Left renal cortex interstitium (tissue), 4 donors: ENCODE data around the gene FCER2. TPM values are rescaled to one million over a fixed set of nuclear protein-coding genes. Genes with fewer than 3 reads are reported as not detected.

Source experiments
- DNase-seq, 4 donors: peaks; one replicate each; pipeline ENCODE4 v3.0.0-alpha.2; 2013; ENCODE audit warnings: low read depth in 4 of 4, low spot score in 2 of 4, missing footprints in 1 of 4
- polyA plus RNA-seq, 4 donors: library from polyadenylated mRNA; unstranded; fragments of 120-200 nt; gene quantifications; one replicate each; pipeline ENCODE4 v1.2.1, GENCODE V29; 2013; ENCODE audit not compliant: insufficient read length in 4 of 4

Gene FCER2
- polyA plus RNA-seq, 4 donors: 0.27 to 0.45 (median 0.31) TPM

- no peak for DNase-seq
Observed at GRCh38 chr19:7704280-7705060, 2.5 kb upstream of the FCER2 start.

DNA sequence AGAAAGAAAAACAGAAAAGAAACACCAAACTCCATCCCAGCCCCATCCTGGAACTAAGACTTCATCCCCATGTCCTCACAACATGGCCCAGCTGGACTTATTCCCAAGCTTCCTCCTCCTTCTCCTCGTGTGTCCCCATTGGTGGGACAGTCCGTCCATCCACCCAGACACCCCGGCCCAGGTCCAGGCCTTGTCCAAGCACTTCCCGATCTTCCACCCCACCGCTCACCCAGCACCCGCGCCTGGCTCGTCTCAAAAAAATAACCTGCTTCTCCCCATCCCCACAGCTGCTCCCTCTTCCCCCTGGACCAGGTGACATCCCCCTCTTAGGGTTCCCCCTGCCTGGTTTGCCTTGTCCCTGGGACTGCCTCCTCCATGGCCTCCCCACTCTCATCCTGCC, 1.4 kb upstream of the FCER2 start:
- no peak for DNase-seq

GRCh38 chr19:7701049-7701653, 780 bp downstream of the FCER2 start:
- no peak for DNase-seq

DNA sequence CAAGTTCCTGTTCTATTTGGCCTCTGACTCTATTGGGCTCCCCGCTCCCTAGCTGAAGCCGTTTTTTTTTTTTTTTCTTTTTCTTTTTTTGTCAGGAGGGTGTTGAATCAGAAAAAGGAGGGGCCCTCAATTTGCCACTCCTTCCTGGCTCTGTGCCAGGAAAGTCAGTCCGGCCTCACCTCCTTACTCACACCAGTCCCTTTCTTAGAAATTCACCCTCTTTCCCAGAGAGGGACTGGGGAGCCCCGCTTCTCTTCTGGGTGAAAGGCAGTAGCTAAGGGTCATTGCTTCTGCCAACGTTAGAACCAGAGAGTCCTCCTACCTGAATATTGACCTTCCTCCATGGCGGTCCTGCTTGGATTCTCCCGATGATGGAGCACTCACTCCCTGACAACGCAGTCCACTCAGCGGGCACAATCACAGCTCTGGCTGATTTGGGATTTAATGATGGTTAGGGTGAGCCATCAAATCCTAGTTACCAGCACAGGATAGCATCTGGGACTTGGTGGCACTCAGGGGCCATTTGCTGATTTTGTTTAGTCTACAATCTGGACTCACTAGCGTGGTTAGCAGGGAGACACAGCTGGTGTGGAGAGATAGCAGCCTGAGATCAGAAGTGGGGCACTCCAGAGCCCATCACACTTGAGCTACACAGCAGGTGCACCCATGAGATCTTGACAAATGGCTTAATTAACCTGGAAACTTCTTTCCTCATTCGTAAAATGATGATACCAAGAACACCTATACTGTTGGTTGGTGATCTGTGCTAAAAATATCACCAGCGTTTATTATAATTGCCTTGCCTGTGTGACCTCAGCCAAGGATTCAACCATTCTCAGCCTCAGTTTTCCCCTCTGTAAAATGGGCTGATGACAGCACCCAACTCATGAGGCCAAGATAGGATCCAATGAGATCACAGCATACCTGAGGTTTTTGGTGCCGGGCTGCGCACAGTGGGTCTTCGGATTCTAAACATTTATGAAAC, 2.2 kb downstream of the FCER2 start:
- no peak for DNase-seq

GRCh38 chr19:7699003-7699402, 2.9 kb downstream of the FCER2 start:
- no peak for DNase-seq

DNA sequence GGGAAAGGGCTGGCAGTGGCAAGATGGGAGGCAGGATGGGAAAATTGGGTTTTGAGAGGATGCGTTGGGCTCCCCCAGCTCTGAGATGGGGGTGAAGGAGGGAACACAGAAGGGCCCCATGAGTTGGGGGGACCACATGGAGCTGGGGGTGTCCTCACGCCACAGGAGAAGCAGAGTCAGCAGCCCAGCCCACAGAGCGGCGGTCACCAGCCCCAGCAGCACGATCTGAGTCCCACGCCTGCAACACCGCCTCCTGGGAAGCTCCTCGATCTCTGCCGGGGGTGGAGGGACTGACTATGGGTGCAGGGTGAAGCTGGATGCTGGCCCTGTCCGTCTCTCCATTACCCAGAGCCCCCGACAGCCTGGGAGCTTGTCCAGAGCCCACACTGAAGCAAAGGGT, 3.3 kb downstream of the FCER2 start:
- no peak for DNase-seq

- DNase-seq: no peak
Observed at GRCh38 chr19:7697721-7698287, 4.1 kb downstream of the FCER2 start.

GRCh38 chr19:7694499-7694898, 7.4 kb downstream of the FCER2 start:
- no peak for DNase-seq

GRCh38 chr19:7692417-7693088, 9.4 kb downstream of the FCER2 start:
- no peak for DNase-seq

DNA sequence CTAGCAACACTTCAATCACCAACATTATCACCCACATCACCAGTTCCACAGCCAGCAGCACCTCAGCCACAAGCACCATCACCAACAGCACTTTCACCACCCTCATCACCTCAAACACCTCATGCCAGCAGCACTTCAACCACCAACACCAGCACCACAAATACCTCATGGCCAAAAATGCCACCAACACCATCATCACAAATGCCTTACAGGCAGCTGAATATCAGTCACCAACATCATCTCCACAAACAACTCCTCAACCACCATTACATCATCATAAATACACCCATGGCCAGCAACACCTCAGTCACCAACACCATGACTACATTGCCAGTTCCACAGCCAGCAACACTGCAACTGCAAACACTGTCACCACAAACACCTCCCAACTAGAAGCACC, 10.4 kb downstream of the FCER2 start:
- DNase-seq: no peak

DNA sequence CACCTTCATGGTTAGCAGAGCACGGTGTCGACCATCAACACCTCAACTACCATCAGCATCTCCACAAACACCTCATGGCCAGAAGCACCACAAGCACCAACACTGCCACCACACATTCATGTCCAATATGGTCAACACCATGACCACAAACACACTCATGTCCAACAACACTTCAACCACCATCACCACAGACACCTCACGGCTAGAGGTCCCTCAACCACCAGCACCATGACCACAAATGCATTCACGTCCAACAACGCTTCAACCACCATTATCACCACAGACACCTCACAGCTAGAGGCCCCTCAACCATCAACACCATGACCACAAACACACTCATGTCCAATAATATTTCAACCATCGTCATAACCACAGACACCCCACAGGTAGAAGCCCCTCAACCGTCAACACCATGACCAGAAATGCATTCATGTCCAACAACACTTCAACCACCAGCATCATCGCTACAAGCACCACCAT, 11.1 kb downstream of the FCER2 start:
- DNase-seq: no peak

DNA sequence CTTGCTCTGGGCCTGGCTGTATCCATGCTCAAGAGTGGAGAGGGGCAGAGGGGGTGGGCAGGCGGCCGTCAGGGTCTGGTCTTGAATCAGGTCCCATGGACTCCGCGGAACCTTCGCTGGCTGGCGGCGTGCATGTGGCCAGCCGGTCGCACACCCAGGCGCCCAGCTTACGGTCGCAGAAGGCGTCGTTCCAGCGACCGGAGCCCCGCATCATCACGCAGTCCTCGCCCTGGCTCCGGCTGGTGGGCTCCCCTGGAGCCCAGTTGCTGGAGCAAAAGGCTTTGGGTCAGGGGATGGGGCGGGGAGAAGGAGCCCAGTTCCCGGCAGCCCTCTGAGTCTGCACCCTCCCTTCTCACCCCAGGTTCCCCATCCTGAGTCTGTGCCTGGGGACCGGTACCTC, 12.8 kb downstream of the FCER2 start:
- no peak for DNase-seq

GRCh38 chr19:7687177-7687576, 14.8 kb downstream of the FCER2 start:
- DNase-seq: no peak

GRCh38 chr19:7685546-7686445, 16.1 kb downstream of the FCER2 start:
- DNase-seq: no peak

- no peak for DNase-seq
Observed at GRCh38 chr19:7682175-7682855, 19.6 kb downstream of the FCER2 start.

GRCh38 chr19:7681340-7682174, 20.4 kb downstream of the FCER2 start:
- peak in 3 of 4 donors; percentile 39 to 65 (median 64) for DNase-seq

DNA sequence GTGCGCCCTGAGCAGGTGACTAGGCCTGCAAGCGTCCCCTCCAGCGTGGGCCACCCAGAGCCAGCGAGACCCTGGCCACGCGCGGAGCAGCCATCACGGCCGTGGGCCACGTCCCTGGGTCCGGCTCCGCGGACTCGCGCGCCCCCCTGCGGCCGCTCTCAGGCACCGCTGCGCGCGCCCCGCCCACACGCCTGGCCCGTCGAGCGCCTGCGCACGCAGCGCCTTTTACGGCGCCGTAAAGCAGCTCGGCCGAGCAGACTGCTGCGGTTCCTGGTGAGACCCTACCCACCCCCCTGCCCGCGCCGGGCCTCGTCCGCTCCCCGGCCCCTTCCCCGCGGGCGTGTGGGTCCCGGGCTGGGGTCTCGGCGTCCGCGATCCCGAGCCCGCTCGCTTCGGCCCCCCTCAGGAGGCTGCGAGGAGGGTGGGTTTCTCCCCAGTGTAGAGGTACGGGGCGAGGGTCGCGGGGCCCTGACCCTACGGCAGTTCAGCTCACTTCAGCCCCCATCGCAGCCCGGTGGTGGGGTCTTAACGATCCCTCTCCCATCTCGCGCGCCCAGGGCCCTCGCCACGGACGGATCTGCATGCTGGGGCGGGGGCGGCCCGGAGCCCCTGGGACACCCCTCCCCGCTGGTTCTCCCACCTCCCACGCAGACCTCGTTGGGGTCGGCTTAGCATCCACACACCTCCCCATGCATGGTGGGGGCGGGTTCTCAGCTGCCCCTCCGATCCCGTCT, 21.2 kb downstream of the FCER2 start, which contains the start of gene TRAPPC5:
Gene TRAPPC5, plus strand, starts transcription at position 228 of the 734 bp plus-strand sequence. CDS start 1,421 bp downstream, outside the sequence.
- DNase-seq: peak; percentile 62 to 84 (median 75)
